SIG-M5 (cell line): ENCODE data around the gene PBRM1.

Source experiments
- DNase-seq: peaks from one replicate; lab custom pipeline; 2025; lab: John Stamatoyannopoulos, UW

Gene PBRM1

GRCh38 chr3:52670621-52671521 lies 14.8 kb downstream of the PBRM1 start:
- DNase-seq, result peak; percentile 98

GRCh38 chr3:52663098-52663497 lies 22.6 kb downstream of the PBRM1 start:
- DNase-seq, result no peak

GRCh38 chr3:52660046-52660445 lies 25.7 kb downstream of the PBRM1 start:
- DNase-seq, result no peak

DNA sequence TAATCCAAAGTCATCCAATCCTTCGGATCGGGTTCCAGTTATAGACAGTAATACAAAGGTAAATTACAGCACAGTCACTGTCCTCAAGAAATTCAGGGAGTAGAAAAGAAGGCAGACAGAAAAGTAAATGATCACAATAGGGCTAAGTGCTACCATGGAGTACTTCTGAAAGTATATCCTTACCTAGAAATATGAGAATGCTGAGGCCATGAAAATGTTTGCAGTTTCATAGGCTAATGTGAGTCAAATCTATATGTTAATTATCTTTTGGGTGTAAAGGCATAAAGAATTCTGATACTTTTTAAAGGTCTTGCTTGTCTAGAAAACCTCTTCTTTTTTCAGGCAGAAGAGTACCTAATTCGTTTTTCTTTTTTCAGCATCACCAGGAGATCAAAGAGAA lies 29.8 kb downstream of the PBRM1 start:
- DNase-seq, result no peak

GRCh38 chr3:52651592-52651991 lies 34.1 kb downstream of the PBRM1 start:
- no peak for DNase-seq

DNA sequence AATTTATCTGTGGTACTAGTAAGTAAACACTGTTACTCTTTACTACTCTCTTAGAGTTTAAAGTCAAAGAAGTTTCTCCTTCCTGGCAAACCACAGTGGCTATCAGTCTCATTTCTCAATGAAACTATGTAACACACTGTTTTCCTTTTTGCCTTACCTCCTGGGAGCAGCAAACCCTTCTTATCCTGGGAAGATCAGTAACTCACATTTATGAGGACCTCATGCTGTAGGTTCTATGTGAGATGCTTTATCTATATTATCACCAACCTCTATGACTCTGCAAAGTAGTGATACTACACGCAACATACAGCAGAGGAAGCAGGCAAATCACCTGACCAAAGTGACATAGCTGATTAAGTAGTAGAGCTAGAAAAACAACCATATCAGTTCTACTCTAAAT lies 35.3 kb downstream of the PBRM1 start:
- no peak for DNase-seq

DNA sequence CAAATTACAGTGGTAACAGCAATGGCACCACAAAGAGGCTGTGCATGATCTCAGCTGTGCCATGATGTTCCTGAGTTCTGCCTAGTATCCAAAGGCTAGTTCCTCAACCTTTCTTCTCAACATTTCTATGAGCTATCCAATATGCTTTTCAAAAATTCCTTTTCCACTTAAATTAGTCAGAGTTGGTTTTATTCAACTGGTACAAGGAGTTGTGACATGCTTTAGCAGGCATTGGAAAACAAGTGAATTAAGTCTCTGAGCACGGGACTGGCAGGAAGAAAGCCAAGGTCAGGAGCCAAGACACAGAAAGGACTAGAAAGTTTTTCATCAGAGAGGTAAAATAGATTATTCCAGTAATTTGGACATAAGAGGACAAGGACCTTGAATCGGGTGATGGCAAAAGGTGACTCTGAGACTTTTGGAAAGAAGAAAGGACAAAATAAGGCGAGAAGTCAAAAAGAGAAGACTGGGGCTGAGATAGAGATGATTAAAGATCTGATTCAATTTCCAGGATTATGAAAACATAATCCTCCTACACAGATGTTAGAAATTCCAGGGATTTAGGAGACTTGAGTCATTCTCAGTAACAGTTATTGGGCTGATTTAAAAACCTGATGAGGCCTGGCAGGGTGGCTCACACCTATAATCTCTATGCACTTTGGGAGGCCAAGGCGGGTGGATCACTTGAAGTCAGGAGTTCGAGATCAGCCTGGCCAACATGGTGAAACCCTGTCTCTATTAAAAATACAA lies 36.1 kb downstream of the PBRM1 start:
- DNase-seq, result no peak

DNA sequence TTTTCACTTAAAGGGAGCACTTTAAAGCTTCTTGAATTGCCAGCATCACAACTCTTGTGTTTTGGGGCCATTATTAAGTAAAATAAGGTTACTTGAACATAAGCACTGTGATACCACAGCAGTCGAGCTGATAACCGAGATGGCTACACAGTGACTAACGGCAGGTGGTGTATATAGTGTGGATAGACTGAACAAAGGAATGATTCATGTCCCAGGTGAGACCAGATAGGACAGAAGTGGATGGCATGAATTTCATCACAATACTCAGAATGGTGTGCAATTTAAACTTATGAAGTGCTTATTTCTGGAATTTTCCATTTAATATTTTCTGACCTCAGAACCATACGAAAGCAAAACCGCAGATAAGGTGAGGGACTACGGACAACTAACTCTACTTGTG lies 40.2 kb downstream of the PBRM1 start:
- DNase-seq, result no peak

DNA sequence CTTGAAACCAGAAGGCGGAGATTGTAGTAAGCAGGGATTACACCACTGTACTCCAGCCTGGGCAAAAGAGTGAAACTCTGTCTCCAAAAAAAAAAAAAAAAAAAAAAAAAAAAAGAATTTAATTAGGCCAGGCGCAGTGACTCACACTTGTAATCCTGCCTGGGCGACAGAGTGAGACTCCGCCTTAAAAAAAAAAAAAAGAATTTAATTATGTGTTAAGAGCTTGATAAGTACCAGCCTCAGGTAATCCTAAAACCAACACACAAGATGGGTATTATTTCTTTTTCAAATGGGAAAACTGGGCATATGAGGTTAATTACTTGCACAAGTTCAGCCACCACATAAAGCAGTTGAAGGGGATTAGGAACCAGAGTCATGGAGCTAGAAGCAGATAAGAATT lies 49.0 kb downstream of the PBRM1 start:
- no peak for DNase-seq

GRCh38 chr3:52633786-52634185 lies 51.9 kb downstream of the PBRM1 start:
- no peak for DNase-seq

GRCh38 chr3:52625041-52625440 lies 60.7 kb downstream of the PBRM1 start:
- no peak for DNase-seq

GRCh38 chr3:52623234-52623792 lies 62.4 kb downstream of the PBRM1 start:
- no peak for DNase-seq

DNA sequence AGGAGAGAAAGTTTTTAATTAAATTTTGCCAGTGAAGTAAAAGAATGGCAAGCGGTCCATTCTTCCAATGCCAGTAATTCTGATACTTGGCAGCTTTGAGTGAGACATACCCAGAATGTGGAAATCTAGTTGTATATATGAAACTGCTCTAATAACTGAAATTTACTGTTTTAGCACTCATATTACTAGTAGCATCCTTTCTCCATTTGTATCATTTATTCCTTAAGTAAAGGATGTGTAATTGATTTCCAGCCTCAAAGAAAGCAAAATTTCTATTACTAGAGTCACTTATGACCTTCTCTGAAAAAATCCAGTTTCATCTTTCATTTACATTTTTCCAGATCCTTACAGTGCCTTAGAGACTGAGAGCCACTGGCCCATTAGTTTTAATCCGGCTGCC lies 65.1 kb downstream of the PBRM1 start:
- DNase-seq, result no peak

GRCh38 chr3:52615166-52615565 lies 70.5 kb downstream of the PBRM1 start:
- no peak for DNase-seq

DNA sequence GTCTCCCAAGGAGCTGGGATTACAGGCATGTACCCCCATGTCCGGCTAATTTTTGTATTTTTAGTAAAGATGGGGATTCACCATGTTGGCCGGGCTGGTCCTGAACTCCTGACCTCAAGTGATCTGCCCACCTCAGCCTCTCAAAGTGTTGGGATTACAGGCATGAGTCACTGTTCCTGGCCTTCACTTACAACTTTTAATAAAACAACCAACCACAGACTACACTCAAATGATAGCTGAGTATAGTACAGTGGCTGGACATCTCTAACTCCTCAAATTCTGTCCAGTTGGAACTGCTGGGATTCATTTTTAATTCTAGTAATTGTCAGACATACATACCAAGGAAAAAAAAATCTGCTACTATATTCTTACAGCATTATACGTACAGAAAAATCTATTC lies 71.0 kb downstream of the PBRM1 start:
- no peak for DNase-seq

- DNase-seq, result no peak
These were observed 76.3 kb downstream of the PBRM1 start for GRCh38 chr3:52609316-52609815.

GRCh38 chr3:52608337-52608736 lies 77.4 kb downstream of the PBRM1 start:
- DNase-seq, result no peak

DNA sequence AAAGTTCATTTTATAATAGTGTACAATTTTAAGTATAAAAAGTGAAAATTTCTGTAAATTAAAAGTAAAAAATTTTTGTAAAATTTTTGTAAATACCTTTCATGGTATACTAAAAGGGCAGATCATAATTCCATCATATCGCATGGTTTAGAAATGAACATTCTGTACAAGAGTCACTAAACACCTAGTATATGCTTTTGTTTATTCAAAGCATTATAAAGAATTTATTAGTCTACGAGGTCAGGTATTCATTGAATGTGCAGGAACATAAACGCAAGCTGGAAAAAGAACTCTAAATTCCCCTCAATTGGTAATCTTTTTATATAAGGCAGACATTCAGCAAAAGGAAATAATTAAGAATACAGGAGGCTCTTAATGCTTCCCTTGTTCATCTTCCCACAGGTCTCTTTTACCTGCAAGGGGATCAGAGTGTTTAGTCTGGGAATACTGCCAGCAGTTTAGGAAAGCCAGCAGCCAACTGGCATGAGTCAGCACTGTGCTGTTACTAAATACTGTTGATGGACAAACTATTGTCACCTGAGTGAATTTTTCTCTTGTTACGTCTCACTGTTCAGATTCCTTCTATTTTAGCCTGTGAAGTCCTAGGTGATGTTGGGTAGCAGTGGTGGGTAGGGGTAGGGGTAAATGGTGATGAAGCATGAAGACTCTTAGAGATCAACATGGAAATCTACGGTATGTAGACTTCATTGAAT lies 79.2 kb downstream of the PBRM1 start:
- no peak for DNase-seq

- DNase-seq, result no peak
These were observed 85.5 kb downstream of the PBRM1 start for GRCh38 chr3:52600258-52600657.

GRCh38 chr3:52596658-52597265 lies 89.0 kb downstream of the PBRM1 start:
- no peak for DNase-seq

GRCh38 chr3:52593103-52593502 lies 92.6 kb downstream of the PBRM1 start:
- no peak for DNase-seq
